Erythroblast (primary cell): ENCODE data around the gene SRR.
A peak's percentile ranks its signal among the peaks of the same experiment; 100 is the strongest.

Experiments used
- DNase-seq, 2 experiments: peaks; one replicate each; lab custom pipeline; 2025; lab: John Stamatoyannopoulos, UW
- GATA1 ChIP-seq: IDR thresholded peaks from 2 replicates; pipeline ENCODE4 v1.6.1; 2011; ENCODE audit warnings: low read depth, mild to moderate bottlenecking, control low read depth, low read length, moderate library complexity
- POLR2A ChIP-seq: IDR thresholded peaks from 2 replicates; pipeline ENCODE4 v1.6.1; 2011; ENCODE audit warnings: mild to moderate bottlenecking, low read length

SRR gene

GRCh38 chr17:2271985-2272702 is 31.6 kb upstream of the SRR start:
- TF ChIP-seq POLR2A: no peak

GRCh38 chr17:2274414-2274813 is 29.3 kb upstream of the SRR start:
- TF ChIP-seq GATA1 (no peak), POLR2A (no peak)
- no peak for DNase-seq

More at GRCh38 chr17:2271985-2272702, 31.6 kb upstream of the SRR start:
- no peak for DNase-seq

GRCh38 chr17:2275722-2276121 is 28.0 kb upstream of the SRR start:
- DNase-seq: no peak
- TF ChIP-seq POLR2A: no peak
- TF ChIP-seq GATA1: no peak

- DNase-seq: no peak
- TF ChIP-seq POLR2A (no peak), GATA1 (no peak)
Observed at GRCh38 chr17:2277429-2278170, 26.1 kb upstream of the SRR start.

- TF ChIP-seq POLR2A (no peak), GATA1 (no peak)
- DNase-seq: no peak
Observed at GRCh38 chr17:2279707-2280106, 24.0 kb upstream of the SRR start.

GRCh38 chr17:2282297-2282873 is 21.4 kb upstream of the SRR start:
- DNase-seq: peak; percentile 81 to 90
- TF ChIP-seq POLR2A (no peak), GATA1 (no peak)

- peak in 1 of 2 experiments; percentile 20 for DNase-seq
- TF ChIP-seq POLR2A (no peak), GATA1 (no peak)
Observed at GRCh38 chr17:2283302-2283701, 20.4 kb upstream of the SRR start.

GRCh38 chr17:2289878-2290478 is 13.8 kb upstream of the SRR start:
- TF ChIP-seq POLR2A: no peak
- TF ChIP-seq GATA1: no peak

GRCh38 chr17:2292100-2292499 is 11.7 kb upstream of the SRR start:
- DNase-seq: no peak
- TF ChIP-seq GATA1 (no peak), POLR2A (no peak)

More at GRCh38 chr17:2289878-2290478, 13.8 kb upstream of the SRR start:
- no peak for DNase-seq

GRCh38 chr17:2295575-2295974 is 8.2 kb upstream of the SRR start:
- TF ChIP-seq POLR2A (no peak), GATA1 (no peak)
- no peak for DNase-seq

GRCh38 chr17:2297023-2297422 is 6.7 kb upstream of the SRR start:
- no peak for DNase-seq
- TF ChIP-seq POLR2A (no peak), GATA1 (no peak)

GRCh38 chr17:2299136-2299535 is 4.6 kb upstream of the SRR start:
- DNase-seq: no peak
- TF ChIP-seq POLR2A (no peak), GATA1 (no peak)

- no peak for TF ChIP-seq GATA1
- no peak for TF ChIP-seq POLR2A
- DNase-seq: no peak
Observed at GRCh38 chr17:2299756-2300155, 4.0 kb upstream of the SRR start.

GRCh38 chr17:2302778-2303203 is 959 bp upstream of the SRR start:
- TF ChIP-seq GATA1 (no peak), POLR2A (no peak)
- DNase-seq: peak in 1 of 2 experiments; percentile 57
